ENCODE data around the gene DR1. TPM values are rescaled to one million over a fixed set of nuclear protein-coding genes. Genes with fewer than 3 reads are reported as not detected.

DR1 gene
- 10 to 100 TPM; 28.3 to 34.2 (median 31.1) TPM for total RNA-seq

DNA sequence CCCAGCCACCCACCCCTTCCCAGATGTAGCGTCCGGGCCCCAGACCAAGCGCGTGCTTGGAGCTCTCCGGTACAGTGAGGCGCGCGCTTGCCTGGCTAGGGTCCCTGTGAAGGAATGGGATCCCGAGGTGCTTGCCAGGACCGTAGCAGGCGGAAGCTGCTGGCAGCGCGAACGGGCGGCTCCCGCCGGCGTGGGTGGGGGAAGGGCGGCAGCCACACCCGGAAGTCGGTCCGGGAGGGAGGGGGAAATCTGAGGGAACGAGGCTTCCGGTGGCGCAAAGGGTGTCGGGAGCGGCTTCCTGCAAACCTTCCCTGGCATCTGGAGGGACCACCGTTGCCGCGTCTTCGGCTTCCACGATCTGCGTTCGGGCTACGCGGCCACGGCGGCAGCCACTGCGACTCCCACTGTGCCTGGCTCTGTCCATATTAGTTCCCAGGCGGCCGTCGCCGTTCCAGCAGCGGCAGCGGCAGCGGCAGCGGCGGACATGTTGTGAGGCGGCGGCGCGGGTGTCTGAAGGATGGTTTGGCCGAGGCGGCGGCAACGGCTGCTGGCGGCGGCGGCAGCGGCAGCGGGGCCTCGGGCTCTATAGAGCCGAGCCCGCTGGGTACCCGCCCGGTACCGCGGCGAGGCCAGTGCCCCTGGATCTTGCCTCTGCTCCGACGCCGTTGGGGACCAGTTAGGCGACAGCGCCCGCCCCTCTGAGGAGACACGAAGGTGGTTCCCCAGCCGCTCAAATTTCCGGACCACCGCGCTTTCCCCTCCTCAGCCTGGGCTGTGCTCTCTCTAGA, at the start of gene DR1:
Gene DR1 (plus strand): TSS at position 275 of the 788 bp plus-strand sequence. CDS start 739 bp downstream, outside the sequence.
- TF ChIP-seq, protein P1, sequence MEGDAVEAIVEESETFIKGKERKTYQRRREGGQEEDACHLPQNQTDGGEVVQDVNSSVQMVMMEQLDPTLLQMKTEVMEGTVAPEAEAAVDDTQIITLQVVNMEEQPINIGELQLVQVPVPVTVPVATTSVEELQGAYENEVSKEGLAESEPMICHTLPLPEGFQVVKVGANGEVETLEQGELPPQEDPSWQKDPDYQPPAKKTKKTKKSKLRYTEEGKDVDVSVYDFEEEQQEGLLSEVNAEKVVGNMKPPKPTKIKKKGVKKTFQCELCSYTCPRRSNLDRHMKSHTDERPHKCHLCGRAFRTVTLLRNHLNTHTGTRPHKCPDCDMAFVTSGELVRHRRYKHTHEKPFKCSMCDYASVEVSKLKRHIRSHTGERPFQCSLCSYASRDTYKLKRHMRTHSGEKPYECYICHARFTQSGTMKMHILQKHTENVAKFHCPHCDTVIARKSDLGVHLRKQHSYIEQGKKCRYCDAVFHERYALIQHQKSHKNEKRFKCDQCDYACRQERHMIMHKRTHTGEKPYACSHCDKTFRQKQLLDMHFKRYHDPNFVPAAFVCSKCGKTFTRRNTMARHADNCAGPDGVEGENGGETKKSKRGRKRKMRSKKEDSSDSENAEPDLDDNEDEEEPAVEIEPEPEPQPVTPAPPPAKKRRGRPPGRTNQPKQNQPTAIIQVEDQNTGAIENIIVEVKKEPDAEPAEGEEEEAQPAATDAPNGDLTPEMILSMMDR (IDR thresholded peaks at IDR 0.05; ENCODE audit: low read depth), result no peak

DNA sequence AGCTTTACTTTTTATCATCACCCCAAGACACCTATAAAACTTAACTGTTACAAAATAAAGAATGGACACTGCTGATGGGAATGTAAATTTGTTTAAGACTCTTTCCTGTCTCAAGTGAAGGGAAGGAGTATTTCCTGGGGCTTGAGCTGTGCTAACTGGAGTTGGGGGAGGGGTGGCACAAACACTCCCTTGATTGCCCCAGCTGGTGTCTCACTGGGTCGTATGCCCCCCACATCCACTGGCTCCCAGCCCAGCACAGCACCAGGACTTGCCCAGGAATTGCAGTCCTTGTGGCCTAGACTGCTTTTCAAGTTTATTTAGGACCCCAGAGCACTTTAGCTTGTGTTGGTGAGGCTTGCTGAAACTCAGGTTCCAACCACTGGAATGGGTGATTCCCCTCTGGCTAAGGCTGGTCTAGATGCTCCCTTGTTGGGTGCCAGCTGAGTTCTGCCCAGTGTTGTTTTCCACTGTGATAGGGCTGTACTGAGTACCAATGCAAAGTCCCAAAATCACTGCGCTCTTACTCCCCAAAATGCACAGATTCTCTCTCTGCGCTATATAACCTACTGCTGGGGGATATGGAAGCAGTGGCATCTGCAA, 49.1 kb upstream of the DR1 start:
- TF ChIP-seq, protein P1 (IDR thresholded peaks at IDR 0.05; ENCODE audit: low read depth), result no peak

DNA sequence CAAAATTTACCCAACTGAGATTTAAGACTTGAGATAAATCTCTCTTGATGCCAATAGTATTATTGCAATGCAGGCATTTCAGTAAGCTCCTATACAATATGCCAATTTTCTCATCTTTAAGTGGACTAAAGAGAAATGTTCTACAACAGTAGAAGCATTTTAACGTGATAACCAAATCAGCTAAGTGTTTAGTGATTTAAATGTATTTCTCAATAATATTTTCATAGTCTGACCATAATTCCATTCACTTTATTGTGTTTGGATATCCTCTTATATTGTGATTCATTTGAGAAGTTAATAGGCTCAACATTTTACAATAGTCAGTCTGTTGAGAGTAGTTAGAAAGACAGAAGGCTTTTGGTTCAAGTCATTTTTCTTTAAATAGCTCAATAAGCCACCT, 44.6 kb upstream of the DR1 start:
- TF ChIP-seq, protein P1 (IDR thresholded peaks at IDR 0.05; ENCODE audit: low read depth), result no peak

DNA sequence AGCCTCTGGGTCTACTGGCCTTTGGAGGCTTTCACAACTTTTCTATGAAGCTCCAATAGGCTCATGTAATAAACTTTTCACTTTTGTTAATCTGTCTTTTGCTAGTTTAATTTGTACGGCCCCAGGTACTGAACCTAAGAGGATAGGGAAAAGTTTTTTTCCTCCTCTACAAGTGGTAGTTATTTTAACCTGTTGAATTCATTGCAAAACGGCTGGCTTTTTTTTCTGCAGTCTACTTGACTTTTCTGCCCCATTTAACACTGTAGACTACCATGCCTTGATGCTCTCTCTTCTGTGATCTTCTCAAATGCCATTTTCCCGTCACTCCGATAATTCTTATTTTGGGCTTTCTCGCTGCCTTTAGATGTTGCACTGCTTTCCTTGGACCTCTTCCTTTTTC, 43.6 kb upstream of the DR1 start:
- TF ChIP-seq, protein P1 (IDR thresholded peaks at IDR 0.05; ENCODE audit: low read depth), result no peak

DNA sequence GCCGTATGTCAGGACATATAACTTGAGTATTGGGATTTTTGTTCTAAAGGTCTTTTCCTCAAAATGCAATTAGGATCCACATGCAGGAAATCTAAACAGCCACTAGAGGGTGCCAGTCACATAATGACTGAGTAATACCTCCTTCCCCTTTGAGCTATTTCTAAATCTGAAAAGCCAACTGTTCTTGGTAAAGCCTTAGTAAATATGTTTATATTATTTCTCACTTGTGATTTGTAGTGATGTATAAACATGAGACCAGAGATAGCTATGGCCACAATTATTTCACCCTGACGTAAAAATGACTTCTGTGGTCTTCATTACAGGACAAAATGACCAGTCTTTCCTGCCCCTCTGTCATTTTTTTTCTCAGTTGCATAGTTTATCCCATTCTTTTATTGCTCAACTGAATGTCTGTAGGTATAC, 41.0 kb upstream of the DR1 start:
- TF ChIP-seq, protein P1 (IDR thresholded peaks at IDR 0.05; ENCODE audit: low read depth), result no peak

DNA sequence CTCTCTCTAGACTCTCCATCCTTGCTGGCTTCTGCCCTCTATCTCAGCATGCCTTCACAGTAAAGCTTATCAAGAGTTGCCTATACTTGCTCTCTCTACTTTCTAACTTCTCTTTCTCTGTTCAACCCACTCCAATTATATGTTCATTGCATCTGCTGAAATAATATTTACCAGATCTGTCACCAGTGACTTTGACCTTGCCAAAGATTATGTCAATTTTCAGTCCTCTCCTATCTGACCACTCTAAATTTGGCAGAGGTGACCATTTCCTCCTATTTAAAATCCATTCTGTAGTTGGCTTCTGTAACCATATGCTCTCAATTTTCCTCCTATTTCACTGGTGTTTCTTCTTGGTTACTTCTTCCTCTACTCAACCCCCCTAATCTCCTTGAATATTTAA, 38.8 kb upstream of the DR1 start:
- TF ChIP-seq, protein P1 (IDR thresholded peaks at IDR 0.05; ENCODE audit: low read depth), result no peak

DNA sequence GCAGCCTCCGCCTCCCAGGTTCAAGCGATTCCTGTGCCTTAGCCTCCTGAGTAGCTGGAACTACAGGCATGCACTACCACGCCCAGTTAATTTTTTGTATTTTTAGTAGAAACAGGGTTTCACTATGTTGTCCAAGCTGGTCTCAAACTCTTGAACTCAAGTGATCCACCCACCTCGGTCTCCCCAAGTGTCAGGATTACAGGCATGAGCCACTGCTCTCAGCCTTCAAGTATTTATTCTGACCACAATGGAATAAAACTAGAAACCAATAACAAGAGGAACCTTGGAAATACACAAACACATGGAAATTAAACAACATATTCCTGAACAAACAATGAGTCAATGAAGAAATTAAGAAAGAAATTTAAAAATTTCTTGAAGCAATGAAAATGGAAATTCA, 32.7 kb upstream of the DR1 start:
- TF ChIP-seq, protein P1 (IDR thresholded peaks at IDR 0.05; ENCODE audit: low read depth), result no peak

Data from subcutaneous adipose tissue (tissue), 4 donors.